IPS DF 19.7 (cell line): ENCODE data around the gene SCNM1.
"Not testable (repeated sequence)": the region's sequence is repeated elsewhere in the genome, so short reads cannot be mapped to it uniquely, and the experiment has no call there.

Experiments used
- DNase-seq: peaks from one replicate; pipeline ENCODE4 v3.0.0-alpha.2; 2013; ENCODE audit warnings: low read depth, low spot score

The SCNM1 gene

GRCh38 chr1:151193304-151193703 lies 27.4 kb downstream of the SCNM1 start:
- DNase-seq, result no peak

GRCh38 chr1:151193856-151194255 lies 27.9 kb downstream of the SCNM1 start:
- no peak for DNase-seq

GRCh38 chr1:151194894-151195594 lies 29.1 kb downstream of the SCNM1 start:
- DNase-seq, result not testable (repeated sequence)

GRCh38 chr1:151196292-151196800 lies 30.4 kb downstream of the SCNM1 start:
- DNase-seq, result no peak

- no peak for DNase-seq
Observed at GRCh38 chr1:151197863-151198253, 31.9 kb downstream of the SCNM1 start.

GRCh38 chr1:151198254-151199127 lies 32.5 kb downstream of the SCNM1 start, which contains the start of gene PIP5K1A:
Gene PIP5K1A, plus strand, starts transcription at chr1:151198552. Its CDS starts 445 bp downstream, at chr1:151198997.
- peak; percentile 79 for DNase-seq

- no peak for DNase-seq
Observed at GRCh38 chr1:151199873-151200581, 34.1 kb downstream of the SCNM1 start.

- DNase-seq, result not testable (repeated sequence)
Observed at GRCh38 chr1:151205381-151205965, 39.5 kb downstream of the SCNM1 start.

- no peak for DNase-seq
Observed at GRCh38 chr1:151210830-151211229, 44.9 kb downstream of the SCNM1 start.

- no peak for DNase-seq
Observed at GRCh38 chr1:151211972-151212705, 46.2 kb downstream of the SCNM1 start.

GRCh38 chr1:151213560-151213959 lies 47.6 kb downstream of the SCNM1 start:
- no peak for DNase-seq
